Activated effector memory CD4-positive, alpha-beta T cell treated with anti-CD3 and anti-CD28 coated beads, Interleukin-2, amount 50 U/mL, for 16 hours (primary cell): ENCODE measurements around the gene AGAP9.
"Not testable (repeated sequence)": the region's sequence is repeated elsewhere in the genome, so short reads cannot be mapped to it uniquely, and the experiment has no call there.

Experiments used
- DNase-seq: peaks from one replicate; pipeline ENCODE4 v3.0.0-alpha.2; 2020

Gene AGAP9

GRCh38 chr10:47484786-47485185, 38.7 kb downstream of the AGAP9 start:
- not testable (repeated sequence) for DNase-seq

- not testable (repeated sequence) for DNase-seq
Observed at GRCh38 chr10:47483923-47484322, 39.5 kb downstream of the AGAP9 start, which contains the start of gene ANXA8. Gene ANXA8, minus strand, starts transcription at chr10:47484115. Its CDS starts 182 bp downstream, at chr10:47483933.

GRCh38 chr10:47482367-47482766, 41.1 kb downstream of the AGAP9 start:
- DNase-seq: not testable (repeated sequence)

- not testable (repeated sequence) for DNase-seq
Observed at GRCh38 chr10:47481768-47482181, 41.7 kb downstream of the AGAP9 start.

GRCh38 chr10:47481182-47481766, 42.2 kb downstream of the AGAP9 start:
- DNase-seq: not testable (repeated sequence)

GRCh38 chr10:47480133-47480532, 43.3 kb downstream of the AGAP9 start:
- DNase-seq: not testable (repeated sequence)

- DNase-seq: not testable (repeated sequence)
Observed at GRCh38 chr10:47478114-47478513, 45.3 kb downstream of the AGAP9 start.

GRCh38 chr10:47477078-47477477, 46.4 kb downstream of the AGAP9 start:
- DNase-seq: not testable (repeated sequence)

- peak; percentile 58 for DNase-seq
Observed at GRCh38 chr10:47475101-47475500, 48.3 kb downstream of the AGAP9 start.

- DNase-seq: not testable (repeated sequence)
Observed at GRCh38 chr10:47473516-47473915, 49.9 kb downstream of the AGAP9 start.

- not testable (repeated sequence) for DNase-seq
Observed at GRCh38 chr10:47472647-47473046, 50.8 kb downstream of the AGAP9 start.

- DNase-seq: not testable (repeated sequence)
Observed at GRCh38 chr10:47472072-47472471, 51.4 kb downstream of the AGAP9 start.

- DNase-seq: not testable (repeated sequence)
Observed at GRCh38 chr10:47468731-47469528, 54.5 kb downstream of the AGAP9 start.

- DNase-seq: not testable (repeated sequence)
Observed at GRCh38 chr10:47467957-47468356, 55.5 kb downstream of the AGAP9 start.

- not testable (repeated sequence) for DNase-seq
Observed at GRCh38 chr10:47467458-47467857, 56.0 kb downstream of the AGAP9 start.

- not testable (repeated sequence) for DNase-seq
Observed at GRCh38 chr10:47465216-47465917, 58.1 kb downstream of the AGAP9 start.

GRCh38 chr10:47462577-47463358, 60.7 kb downstream of the AGAP9 start:
- DNase-seq: not testable (repeated sequence)

GRCh38 chr10:47461261-47461687, 62.2 kb downstream of the AGAP9 start:
- not testable (repeated sequence) for DNase-seq

GRCh38 chr10:47458466-47459154, 64.8 kb downstream of the AGAP9 start:
- DNase-seq: no peak

GRCh38 chr10:47457826-47458225, 65.6 kb downstream of the AGAP9 start:
- DNase-seq: no peak

GRCh38 chr10:47457528-47457820, 66.0 kb downstream of the AGAP9 start:
- no peak for DNase-seq
